Stimulated activated CD4-positive, alpha-beta T cell treated with anti-CD3 and anti-CD28 coated beads, Interleukin-2, amount 100 ng/mL, for 4 hours (primary cell): ENCODE results near the gene KRTAP12-3.
"Not testable (repeated sequence)": the region's sequence is repeated elsewhere in the genome, so short reads cannot be mapped to it uniquely, and the experiment has no call there.

ENCODE experiments used
- DNase-seq: peaks from one replicate; pipeline ENCODE4 v3.0.0-alpha.2; 2020; ENCODE audit warnings: low read depth

The KRTAP12-3 gene

DNA sequence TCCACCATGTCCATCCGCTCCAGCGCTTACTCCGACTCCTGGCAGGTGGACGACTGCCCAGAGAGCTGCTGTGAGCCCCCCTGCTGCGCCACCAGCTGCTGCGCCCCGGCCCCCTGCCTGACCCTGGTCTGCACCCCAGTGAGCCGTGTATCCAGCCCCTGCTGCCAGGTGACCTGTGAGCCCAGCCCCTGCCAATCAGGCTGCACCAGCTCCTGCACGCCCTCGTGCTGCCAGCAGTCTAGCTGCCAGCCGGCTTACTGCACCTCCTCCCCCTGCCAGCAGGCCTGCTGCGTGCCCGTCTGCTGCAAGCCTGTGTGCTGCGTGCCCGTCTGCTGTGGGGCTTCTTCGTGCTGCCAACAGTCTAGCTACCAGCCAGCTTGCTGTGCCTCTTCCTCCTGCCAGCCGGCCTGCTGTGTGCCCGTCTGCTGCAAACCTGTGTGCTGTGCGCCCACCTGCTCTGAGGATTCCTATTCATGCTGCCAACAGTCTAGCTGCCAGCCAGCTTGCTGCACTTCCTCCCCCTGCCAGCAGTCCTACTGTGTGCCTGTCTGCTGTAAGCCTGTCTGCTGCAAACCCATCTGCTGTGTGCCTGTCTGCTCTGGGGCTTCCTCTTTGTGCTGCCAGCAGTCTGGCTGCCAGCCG, 30.4 kb upstream of the KRTAP12-3 start:
- not testable (repeated sequence) for DNase-seq

DNA sequence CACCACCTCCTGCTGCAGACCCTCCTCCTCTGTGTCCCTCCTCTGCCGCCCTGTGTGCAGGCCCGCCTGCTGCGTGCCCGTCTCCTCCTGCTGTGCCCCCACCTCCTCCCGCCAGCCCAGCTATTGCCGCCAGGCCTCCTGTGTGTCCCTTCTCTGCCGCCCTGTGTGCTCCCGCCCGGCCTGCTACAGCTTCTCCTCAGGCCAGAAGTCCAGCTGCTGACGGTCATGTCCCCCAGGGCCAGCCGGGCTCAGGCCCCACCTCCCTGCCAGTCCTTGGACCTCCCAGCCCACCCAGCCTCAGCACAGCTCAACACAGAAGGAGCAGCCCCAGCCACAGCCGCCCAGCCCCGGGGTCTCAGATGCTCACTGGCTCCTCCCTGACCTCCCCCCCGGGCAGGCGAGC, 29.9 kb upstream of the KRTAP12-3 start:
- DNase-seq, result not testable (repeated sequence)

DNA sequence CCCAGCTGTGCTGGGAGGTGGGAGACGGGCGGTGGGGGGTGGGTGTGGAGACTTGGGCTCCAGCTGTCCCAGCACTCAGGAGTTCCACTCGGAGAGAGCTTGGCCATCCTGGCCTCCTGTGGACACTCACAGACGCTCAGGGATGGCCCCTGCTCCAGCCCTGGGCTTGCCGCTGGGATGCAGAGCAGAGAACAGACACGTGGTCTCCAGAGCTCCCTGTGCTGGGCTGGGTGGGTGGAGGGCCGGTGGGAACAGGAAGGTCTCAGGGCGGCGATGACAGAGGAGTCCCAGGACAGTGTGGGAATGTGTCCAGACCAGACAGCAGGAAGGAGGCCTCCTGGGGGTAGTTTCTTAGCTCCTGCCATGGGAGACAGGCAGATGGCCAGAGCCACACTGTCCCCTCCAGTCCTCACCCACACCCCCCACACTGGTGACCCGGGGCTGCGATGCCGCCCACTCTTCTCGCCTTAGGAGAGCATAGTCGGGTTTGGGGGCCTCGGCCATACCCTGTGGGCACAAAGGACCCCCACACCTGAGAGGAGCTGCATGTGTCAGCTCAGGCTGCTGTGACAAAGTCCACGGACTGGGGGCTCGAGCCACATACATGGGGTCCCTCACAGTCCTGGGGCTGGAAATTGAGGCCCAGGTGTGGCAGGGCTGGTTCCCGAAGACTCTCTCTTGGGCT, 28.9 kb upstream of the KRTAP12-3 start:
- no peak for DNase-seq

GRCh38 chr21:44630440-44630839, 27.3 kb upstream of the KRTAP12-3 start:
- DNase-seq, result no peak

GRCh38 chr21:44632067-44632466, 25.7 kb upstream of the KRTAP12-3 start:
- DNase-seq, result no peak

DNA sequence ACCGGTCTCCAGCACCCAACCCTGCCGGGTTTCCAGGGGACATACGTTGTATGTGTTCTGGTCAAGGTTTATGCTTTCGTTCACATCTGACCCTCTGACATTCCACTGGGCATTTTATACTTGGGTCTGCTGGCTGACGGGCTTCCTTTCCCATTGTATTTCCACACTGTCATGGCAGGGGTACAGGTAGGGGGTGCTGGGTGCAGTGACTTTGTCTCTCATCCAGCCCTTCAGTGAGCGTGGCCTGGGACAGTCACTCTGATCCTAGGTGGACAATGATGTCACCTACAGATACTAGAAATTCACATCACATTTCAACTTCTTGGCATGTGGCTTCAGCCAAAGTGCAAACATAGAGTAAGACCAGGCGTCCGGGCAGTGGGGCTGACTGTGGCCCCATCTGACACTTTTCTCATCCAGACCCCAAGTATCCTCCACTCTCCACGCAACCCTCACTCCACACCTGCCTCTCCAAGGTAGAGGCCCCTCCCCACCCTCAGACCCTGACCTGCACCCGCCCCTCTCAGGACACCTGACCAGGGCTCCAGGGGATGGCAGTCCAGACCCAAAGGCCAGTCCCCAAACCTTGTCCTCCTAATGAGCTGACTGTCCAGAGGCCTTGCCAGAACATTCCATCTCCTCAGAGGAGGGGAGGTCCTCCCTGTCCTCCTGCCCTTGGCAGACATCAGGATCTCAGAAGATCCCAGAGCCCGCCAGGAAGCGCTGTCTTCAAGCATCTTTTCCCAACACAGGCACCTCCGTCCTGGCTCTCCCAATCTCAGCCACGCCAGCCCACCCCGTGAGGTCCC, 21.3 kb upstream of the KRTAP12-3 start:
- DNase-seq, result no peak

GRCh38 chr21:44637018-44637850, 20.5 kb upstream of the KRTAP12-3 start, which contains the start of gene KRTAP10-10:
KRTAP10-10 (plus strand) TSS chr21:44637356; CDS start chr21:44637418, 62 bp downstream.
- DNase-seq, result no peak

GRCh38 chr21:44637851-44638348, 19.8 kb upstream of the KRTAP12-3 start:
- not testable (repeated sequence) for DNase-seq

DNA sequence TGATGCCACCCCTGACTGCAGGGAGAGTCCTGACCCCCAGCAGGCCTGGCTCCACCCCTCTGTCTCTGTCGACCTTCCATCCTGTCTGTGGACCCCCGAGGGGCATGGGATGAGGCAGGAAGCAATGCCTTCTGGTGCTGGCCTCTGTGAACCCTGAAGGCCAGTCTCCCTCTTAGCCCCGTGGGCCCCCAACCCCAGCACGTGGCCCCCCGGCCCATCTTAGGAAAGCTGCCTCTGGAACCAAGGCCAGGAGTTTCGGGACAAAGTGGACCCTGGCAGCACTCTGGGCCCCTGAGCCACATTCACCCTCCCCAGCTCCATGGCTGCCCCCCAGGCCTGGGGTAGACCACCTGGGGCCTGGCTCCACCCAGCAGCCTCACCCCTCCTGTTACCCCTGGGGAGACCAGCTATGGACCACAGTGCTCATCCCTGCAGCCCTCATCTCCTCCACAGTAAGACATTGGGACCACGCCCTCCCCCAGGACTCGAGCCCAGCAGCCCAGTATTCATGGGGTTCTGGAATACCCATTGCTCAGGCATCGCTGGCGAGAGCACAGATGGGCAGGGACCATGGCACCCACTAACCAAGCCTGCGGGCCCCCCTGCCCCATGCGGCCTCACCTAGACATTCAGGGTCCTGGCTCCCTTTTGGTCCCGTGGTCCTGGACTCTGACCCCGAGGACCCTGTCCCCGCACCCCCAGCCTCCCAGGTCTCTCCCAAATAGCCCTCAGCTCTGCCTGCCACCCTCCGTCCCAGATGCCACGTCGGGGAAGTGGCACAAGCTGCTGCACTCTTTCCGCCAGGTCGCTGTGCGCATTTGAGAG, 19.0 kb upstream of the KRTAP12-3 start:
- not testable (repeated sequence) for DNase-seq

DNA sequence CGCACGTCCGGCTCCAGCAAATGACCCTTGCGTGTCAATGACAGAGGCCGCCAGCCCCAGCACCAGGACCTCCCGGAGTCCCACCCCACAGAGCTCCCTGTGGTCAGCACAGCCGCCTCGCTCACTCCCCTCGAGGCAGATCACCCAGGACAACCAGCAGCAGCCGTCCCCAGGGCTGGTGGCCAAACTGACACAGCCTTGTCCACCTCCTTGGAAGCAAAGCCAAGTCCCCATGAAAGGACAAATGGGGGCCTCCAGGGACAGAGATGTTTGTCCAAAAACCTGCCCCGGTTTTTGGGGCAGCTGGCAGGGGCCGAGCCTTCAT, 18.4 kb upstream of the KRTAP12-3 start:
- DNase-seq, result no peak

DNA sequence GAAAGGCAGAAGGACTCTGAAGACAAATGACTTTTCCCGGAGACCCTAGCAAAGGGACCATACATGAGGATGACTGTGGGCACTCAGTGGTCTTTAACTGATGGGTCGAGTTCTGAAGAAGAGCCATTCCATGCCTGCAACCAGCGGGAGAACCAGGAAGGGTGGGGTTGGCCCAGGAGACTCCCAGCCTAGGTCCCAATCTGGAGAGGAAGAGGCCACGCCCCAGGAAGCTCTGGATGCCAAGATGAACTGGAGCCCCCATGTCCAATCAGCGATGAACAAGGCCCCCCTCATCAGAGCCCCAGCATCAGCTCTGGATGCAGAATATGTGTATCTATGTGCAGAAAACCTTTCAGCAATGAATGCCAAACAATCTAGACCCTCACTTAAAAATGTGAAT, 17.0 kb upstream of the KRTAP12-3 start:
- no peak for DNase-seq

- no peak for DNase-seq
Observed at GRCh38 chr21:44643741-44644310, 13.9 kb upstream of the KRTAP12-3 start.

- DNase-seq, result no peak
Observed at GRCh38 chr21:44644878-44645277, 12.9 kb upstream of the KRTAP12-3 start.

DNA sequence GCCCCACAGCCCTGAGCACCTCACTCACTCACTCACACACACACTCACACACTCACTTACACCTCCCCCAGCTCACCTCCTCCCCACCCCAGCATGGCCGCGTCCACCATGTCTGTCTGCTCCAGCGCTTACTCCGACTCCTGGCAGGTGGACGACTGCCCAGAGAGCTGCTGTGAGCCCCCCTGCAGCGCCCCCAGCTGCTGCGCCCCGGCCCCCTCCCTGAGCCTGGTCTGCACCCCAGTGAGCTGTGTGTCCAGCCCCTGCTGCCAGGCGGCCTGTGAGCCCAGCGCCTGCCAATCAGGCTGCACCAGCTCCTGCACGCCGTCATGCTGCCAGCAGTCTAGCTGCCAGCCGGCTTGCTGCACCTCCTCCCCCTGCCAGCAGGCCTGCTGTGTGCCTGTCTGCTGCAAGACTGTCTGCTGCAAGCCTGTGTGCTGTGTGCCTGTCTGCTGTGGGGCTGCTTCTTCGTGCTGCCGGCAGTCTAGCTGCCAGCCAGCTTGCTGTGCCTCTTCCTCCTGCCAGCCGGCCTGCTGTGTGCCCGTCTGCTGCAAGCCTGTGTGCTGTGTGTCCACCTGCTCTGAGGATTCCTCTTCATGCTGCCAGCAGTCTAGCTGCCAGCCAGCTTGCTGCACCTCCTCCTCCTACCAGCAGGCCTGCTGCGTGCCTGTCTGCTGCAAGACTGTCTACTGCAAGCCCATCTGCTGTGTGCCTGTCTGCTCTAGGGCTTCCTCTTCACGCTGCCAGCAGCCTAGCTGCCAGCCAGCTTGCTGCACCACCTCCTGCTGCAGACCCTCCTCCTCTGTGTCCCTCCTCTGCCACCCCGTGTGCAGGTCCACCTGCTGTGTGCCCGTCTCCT, 11.1 kb upstream of the KRTAP12-3 start, which contains the start of gene KRTAP10-11:
KRTAP10-11 (plus strand) TSS at position 49 of the 856 bp plus-strand sequence; CDS start at position 94, 45 bp downstream.
- DNase-seq, result not testable (repeated sequence)

GRCh38 chr21:44647222-44647552, 10.5 kb upstream of the KRTAP12-3 start:
- no peak for DNase-seq

GRCh38 chr21:44648557-44649311, 9.0 kb upstream of the KRTAP12-3 start:
- DNase-seq, result no peak

DNA sequence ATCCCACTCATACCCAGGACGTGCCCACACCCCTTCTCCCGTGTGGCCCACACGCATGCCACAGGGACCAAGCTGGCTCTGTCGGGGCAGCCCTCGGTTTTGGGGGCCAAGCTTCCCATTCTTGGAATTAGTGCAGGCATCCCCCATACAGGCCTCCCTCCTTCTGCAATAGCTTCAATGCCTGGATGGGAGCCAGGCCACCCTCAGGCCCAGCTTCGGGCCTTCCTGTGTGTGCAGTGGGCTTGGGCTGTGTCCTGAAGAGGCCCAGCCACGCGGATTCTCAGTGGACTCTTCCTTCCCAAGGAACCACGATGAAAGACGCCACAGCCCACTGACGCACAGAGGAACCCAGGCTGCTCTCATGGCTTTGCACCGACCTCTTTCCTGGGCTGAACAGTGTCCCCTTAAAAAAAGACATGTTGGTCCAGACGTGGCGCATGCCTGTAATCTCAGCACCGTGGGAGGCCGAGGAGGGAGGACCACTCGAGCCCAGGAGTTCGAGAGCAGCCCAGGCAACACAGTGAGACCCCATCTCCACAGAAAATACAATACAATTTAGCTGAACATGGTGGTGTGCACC, 8.1 kb upstream of the KRTAP12-3 start:
- DNase-seq, result no peak

DNA sequence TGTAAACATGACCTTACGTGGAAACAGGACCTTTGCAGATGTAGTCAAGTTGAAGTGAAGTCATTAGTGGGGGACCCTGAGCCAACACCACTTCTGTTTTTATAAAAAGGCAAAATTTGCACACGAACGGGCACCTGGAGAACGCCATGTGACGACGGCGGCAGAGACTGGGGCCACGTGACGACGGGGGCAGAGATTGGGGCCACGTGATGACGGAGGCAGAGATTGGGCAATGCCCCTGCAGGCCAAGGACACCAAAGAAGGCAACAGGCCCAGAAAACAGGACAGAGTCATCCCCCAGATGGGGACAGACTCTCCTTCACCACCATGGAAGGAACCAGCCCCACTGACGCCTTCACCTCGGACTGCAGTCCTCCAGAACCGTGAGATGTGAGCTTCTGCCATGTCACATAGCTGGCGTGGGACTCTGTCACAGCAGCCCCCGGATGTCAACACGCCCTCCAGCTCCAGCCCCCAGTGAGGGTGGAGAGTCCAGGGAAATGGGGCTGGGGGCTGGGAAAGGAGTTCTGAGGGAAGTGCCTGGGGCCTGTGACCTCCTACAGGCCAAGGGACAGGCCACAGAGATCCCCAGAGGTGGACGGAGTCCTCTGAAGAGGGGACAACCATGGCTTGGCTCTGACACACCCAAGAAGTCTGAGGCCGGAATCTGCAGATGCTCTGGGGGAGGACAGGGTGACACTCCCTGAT, 7.3 kb upstream of the KRTAP12-3 start:
- no peak for DNase-seq
